Hepatocyte (in vitro differentiated cells): ENCODE measurements around the gene NUCB1.
"Not testable (repeated sequence)": the region's sequence is repeated elsewhere in the genome, so short reads cannot be mapped to it uniquely, and the experiment has no call there.

Experiments used
- CTCF ChIP-seq: fragments of 200-600 bp; sonication (generic); IDR thresholded peaks from 2 replicates; pipeline ENCODE4 v1.5.1; 2016; ENCODE audit warnings: antibody characterized with exemption, mild to moderate bottlenecking; ENCODE audit not compliant: poor library complexity
- EZH2 ChIP-seq: fragments of 200-600 bp; sonication (generic); IDR thresholded peaks from 2 replicates; pipeline ENCODE4 v1.6.1; 2016; ENCODE audit warnings: antibody characterized with exemption, mild to moderate bottlenecking, borderline replicate concordance

- not testable (repeated sequence) for TF ChIP-seq CTCF, EZH2
Measured at GRCh38 chr19:48899386-48899749, 744 bp upstream of the NUCB1 start.
